ENCODE measurements around the gene TUBB3.

- TF ChIP-seq EZH2 (IDR thresholded peaks at IDR 0.05; ENCODE audit: low read depth), result no peak
- TF ChIP-seq, protein P1, sequence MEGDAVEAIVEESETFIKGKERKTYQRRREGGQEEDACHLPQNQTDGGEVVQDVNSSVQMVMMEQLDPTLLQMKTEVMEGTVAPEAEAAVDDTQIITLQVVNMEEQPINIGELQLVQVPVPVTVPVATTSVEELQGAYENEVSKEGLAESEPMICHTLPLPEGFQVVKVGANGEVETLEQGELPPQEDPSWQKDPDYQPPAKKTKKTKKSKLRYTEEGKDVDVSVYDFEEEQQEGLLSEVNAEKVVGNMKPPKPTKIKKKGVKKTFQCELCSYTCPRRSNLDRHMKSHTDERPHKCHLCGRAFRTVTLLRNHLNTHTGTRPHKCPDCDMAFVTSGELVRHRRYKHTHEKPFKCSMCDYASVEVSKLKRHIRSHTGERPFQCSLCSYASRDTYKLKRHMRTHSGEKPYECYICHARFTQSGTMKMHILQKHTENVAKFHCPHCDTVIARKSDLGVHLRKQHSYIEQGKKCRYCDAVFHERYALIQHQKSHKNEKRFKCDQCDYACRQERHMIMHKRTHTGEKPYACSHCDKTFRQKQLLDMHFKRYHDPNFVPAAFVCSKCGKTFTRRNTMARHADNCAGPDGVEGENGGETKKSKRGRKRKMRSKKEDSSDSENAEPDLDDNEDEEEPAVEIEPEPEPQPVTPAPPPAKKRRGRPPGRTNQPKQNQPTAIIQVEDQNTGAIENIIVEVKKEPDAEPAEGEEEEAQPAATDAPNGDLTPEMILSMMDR (conservative IDR thresholded peaks at IDR 0.05), result no peak
Measured at GRCh38 chr16:89961920-89962319, 38.8 kb downstream of the TUBB3 start.

All from PC-9 (cell line).